OCI-LY3 (cell line): ENCODE data around the gene KRTAP1-5.

ENCODE experiments used
- CTCF ChIP-seq: fragments of 200-600, 300-600 bp; sonication (generic); IDR thresholded peaks from 2 replicates; pipeline ENCODE4 v1.5.1; 2014; ENCODE audit warnings: antibody characterized with exemption, low read length, low read depth
- EZH2phosphoT487 ChIP-seq: fragments of 200-600 bp; shearing (Covaris generic); IDR thresholded peaks from 2 replicates; pipeline ENCODE4 v1.6.1; 2018; ENCODE audit warnings: antibody characterized with exemption, mixed run types, low read depth

DNA sequence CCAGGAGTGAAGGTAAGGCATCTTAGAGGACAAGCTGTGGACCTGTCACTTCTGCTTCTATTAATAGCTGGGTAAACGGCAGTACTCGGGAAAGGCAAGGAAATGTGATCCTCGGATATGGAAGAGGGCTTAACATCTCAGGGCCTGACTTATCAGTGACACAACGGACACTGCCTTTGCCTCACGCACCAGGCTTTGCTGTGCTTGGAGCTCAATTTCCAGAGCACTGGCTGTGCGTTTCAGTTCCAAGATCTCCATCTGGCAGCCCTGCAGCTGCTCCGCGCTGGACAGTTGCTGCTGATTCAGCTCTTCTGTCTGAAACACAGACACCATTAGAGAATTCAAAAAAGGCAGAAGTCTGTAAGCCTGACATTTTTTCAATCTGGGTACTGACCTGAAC is 46.4 kb downstream of the KRTAP1-5 start:
- TF ChIP-seq CTCF (no peak), EZH2phosphoT487 (no peak)
